NCI-H446 (cell line): Measurements from ENCODE around the gene C6orf136.

ENCODE experiments used
- DNase-seq, 2 experiments: peaks; one replicate each; lab custom pipeline; 2025; lab: John Stamatoyannopoulos, UW

Gene C6orf136

DNA sequence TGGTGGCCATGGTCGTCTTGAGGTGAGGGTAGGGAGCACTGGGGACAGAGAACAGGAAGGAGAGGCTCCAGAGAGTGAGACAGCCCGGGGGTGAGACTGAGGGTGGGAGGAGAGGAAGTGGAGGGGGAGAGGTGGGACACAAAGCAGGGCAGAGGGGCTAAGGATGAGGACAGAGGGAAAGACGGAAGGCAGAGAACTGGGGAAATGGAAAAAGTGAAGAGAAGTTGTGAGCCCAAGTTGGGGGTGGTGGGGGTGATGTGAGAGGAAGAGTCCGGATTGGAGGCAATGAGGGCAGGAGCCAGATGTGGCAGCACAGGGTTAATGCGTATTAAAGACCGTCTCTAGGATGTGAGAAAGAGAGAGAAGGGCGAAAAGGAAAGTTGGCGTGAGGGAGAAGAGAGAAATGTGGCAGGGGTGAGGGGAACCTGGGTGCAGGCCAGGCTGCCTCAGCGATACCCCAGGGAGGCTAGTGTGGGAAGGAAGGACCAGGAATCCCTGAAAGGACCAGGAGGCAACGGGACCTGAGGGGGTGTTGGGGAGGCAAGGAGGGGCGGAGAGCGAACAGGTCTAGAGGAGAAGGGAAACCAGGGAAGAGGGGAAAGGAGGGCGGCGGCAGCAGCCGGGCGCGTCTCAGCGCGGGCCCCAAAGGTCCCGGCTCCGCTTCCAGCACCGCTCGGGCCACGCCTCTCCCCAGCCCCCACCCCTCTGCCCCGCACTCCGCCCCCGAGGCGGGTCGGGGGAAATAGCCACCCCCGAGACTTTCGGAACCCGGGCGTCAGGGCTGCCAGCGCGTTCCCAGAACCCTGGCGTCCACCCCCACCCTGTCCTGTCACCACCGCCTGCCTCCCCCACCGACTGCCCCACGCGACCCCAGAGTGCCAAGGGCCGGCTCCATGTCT lies 39.3 kb downstream of the C6orf136 start, which contains the start of gene PPP1R18:
Gene PPP1R18 (minus strand): TSS at position 637 of the 899 bp plus-strand sequence. CDS start 627 bp downstream, at position 10.
- peak in 1 of 2 experiments; percentile 36 for DNase-seq

DNA sequence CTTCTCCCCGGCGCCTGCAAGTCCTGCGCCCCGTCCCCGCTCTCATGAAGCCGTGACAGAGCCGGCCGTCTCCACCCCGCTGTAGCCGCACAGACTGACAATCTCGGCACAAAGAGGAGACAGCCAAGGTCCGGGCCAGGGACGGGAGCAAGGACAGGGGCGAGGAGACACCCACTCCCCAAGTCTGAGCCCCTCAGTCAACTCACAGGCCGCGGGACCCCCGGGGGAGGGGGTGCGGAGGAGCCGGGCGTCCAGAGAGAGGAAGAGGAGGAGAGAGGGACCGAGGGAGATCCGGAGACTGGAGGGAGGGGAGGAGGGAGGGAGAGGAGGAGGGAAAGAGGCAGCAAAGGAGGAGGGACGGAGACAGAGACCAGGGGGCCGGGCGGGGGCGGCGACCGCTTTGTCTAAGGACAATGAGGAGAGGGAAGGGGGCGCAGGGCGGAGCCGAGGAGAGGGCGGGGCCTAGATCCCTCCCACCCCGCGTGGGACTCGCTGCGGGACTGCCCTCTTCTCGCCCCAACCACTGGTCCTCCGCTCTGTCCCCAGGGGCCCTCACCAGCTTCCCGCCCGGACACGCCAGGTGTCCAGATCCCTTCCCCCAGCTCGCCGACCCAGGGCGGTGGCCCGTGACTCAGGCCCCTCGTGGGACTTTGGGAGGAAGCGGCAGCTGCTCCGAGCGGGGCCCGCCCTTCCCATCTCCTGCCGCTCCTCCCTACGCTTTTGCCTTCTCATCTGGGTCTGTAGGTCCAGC lies 40.1 kb downstream of the C6orf136 start:
- peak; percentile 64 to 80 for DNase-seq

DNA sequence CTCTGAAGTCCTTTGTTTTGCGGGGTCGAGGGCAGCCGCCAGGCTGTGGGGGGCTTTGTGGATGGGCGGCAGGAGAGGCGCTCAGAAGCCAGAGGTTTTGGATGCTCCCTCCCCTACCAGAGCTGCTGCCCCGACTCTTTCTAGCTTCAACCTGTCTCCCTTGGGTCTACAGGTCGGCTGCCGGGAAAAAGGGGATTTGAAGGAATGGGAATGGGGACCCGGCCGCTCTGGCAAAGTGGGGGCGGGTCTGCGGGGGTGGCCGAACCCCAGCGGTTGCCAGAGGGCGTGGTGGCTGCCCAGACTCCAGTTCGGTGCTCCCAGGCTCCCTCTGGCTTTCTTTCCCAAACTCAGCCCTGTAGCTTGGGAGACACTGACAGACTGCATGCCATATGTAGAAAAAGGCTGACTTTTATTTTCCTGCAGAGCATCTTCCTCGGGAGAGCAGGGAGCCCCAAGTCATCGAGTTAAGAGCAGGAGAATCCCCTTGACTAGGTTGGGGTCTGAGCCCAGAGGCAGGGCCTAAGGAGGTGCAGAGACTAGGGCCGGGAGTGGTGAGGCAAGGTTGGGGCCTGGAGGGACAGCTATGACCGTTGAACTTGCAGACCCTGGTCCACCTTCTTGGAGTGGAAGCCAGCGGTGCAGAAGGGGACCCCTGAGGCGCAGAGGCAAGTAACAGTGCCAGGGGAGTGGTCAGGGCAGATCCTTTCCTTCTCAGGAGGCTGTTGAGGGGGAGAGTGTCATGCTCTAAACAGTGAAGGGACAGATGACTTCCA lies 40.9 kb downstream of the C6orf136 start:
- DNase-seq = no peak

DNA sequence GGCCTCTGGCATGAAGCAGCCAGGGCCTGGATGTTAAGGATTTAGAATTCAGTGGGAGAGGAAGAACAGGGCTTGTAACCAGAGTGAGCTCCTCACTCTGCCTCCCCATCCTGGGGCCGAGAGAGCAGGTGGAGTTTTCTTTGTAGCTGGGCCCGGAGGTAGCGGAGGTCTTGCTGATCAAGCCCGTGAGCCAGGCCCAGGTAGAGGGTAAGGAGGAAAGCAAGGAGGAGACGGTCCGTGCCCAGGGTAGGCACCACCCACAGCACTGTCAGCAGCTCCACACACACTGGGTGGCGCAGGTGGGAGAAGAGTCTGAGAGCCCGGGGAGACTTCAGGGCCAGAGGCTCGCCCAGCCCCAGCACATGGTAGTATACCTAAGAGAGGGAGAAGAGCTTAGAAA lies 41.6 kb downstream of the C6orf136 start:
- DNase-seq = no peak

DNA sequence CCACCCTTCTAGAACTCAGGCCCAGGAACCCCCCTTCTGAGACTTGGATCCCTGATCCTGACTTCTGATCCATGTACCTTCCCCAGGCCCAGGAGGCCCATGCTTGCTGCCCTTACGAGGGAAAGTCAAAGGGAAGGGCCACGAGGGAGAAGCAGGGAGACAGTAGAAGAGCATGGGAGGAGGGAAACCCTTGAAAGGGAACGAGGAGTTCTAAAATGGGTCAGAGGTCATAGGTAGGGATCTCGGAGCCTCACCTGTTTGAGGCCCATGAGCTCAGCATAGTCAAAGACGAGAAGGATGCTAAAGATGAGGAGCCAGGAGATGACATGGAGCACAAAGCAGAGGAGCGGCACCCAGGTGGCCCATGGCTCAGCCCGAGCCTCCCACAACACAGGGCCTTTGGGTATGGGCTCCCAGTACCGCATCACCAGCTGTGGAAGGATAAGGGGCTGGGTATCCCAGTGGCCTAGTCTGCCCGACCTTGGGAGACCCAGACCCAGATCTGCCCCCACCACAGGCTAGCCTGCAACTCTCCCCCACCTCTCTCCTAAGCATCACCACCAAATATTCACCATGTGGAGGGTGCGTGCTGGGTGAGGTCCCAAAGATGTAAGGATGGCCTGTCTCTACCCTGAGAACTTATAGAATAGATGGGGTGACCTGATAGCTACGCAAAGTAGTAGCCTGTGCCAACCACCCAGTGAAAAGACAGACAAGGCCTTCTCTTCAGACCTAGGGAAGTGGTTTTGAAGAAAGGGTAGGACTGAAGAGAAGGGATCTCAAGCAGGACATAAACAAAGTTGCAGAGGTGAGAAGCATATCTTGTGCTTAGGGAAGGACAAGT lies 42.3 kb downstream of the C6orf136 start:
- no peak for DNase-seq

DNA sequence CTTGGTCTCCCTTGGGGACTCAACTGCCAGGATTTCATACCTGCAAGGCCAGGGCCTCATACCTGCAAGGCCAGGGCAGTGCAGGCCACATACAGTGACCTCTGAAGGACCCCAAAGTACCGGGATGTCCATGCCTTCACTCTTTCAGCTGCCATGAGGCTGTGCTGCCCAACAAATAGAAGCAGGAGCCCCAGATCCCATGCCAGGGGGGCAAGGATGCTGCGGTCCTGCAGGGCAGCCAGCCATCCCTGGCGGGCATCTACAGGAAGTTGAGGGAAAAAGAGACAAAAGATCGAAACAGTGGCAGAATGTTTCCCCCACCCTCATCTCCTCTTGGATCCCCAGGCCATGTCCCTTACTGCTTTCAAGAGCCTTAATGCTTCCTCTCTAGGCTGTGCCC lies 43.1 kb downstream of the C6orf136 start:
- DNase-seq = no peak

DNA sequence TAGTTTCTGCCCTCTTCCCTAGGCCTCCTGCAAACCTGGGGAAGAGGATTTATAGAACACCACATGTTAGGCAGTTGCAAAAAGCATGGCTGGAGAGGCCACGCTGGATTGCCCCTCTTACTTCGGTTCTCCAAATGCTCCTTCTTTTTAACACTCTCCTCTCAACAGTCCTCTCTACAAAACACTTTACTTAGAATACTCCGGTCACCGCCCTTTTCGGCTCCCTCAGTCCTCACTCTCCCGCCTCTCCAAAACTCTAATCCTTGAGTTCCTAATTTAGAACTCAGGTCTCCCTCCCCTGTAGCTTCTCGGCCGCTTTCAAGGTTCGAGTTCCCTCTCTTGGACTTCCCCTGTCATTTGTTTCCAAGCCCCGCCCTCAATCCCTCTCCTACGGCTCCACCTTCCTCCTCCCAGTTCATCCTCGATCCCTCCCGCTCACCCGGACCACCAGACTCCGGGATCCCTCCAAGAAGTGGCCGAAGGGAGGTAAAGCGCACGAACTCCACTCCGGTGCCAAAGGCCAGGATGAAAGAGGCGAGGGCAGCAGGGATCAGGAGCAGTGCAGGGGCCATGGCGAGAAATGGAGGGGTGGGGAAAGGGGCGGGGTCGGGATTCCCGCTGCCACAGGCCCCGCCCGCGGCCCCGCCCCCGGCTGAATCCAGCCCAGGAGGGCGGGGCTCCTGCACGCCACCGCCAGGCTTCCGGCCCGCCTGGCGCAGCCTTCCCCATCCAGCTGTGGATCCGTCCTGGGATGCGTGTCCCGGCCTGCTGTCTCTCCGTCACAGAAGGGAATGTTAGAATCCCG lies 43.7 kb downstream of the C6orf136 start, which contains the start of gene NRM:
Gene NRM (minus strand): TSS at position 582 of the 805 bp plus-strand sequence. CDS start 10 bp downstream, at position 572.
- DNase-seq = peak; percentile 87 to 92

DNA sequence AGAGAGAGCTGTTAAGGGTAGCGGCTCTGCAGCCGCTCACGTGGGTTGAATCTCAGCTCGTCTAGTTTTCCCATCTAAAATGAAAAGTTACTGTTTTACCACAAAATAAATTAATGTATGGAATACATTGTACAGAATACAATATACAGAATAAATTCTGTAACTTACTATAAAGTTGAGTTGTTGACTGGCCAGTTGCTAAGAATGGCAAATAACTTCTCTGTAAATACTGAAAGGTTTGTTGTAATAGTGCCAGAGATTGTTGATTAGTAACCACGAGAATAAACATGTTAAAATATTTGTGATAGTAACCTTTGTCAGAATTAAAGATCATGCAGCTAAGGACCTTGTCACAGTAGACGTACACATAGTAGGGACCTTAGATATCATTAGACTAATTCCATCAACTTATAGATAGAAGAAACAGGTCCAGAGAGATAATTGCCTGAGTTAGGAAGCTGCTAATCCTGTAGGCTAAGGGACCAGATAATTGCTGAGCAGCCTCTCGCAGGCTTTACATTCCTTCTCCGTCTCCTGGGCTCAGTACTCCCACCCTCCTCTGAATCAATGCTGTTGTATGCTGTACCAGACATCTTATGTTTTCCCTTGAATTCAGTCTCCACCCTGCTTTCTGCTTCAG lies 44.4 kb downstream of the C6orf136 start:
- no peak for DNase-seq

DNA sequence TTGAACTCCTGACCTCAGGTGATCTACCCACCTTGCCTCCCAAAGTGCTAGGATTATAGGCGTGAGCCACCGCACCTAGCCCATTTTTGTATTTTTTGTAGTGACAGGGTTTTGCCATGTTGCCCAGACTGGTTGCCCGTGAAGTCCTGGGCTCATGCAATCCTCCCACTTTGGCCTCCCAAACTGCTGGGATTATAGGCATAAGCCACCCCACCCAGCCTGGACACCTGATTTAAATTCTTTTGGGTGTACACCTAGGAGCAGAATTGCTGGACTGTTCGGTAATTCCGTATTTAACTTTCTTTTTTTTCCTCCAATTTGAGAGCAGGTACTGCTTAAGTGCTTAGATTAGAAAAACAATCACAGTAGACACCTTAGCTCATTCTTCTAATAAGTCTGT lies 49.5 kb downstream of the C6orf136 start:
- no peak for DNase-seq

DNA sequence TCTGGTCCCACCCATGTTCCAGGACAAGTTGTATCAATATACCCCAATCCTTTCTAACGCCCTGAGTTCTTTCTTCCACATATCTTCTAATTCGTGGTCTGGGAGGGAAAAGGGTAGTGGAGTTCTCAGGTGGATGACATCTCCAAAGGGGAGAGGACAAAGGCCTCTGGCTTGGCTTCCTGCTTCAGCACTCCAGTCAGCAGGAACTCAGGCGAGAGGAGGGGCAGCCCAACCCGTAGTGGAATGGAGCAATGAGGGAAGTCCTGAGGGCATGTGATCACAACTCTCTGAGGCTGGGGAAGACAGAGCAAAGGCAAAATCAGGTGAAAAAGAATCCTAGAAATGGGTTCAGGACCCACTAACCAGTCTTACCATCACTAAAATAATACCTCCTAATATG lies 53.4 kb downstream of the C6orf136 start:
- DNase-seq = no peak
